Effector memory CD8-positive, alpha-beta T cell (primary cell): Measurements from ENCODE around the gene CYP24A1.

Experiments
- ATAC-seq: fragments of 150-1000 bp; cut with Tn5 transposase; replicated peaks from 2 replicates; pipeline ENCODE4 v1.10.0; 2021; ENCODE audit warnings: mild to moderate bottlenecking, moderate library complexity
- DNase-seq, 3 experiments: peaks; one replicate each; pipeline ENCODE4 v3.0.0; 2021
- H3K27ac Mint-ChIP-seq, 2 donors: one replicate each; pipeline ENCODE4 v1.8.0; 2022; ENCODE audit warnings: mild to moderate bottlenecking in 2 of 2, mixed read lengths in 2 of 2, moderate library complexity in 2 of 2
- H3K27me3 Mint-ChIP-seq, 2 donors: one replicate each; pipeline ENCODE4 v1.8.0; 2022; ENCODE audit warnings: mixed read lengths in 2 of 2
- H3K36me3 Mint-ChIP-seq: one replicate; pipeline ENCODE4 v1.8.0; 2022; ENCODE audit warnings: mild to moderate bottlenecking, moderate library complexity, mixed read lengths; ENCODE audit not compliant: insufficient read depth
- H3K4me1 Mint-ChIP-seq, 2 donors: one replicate each; pipeline ENCODE4 v1.8.0; 2022; ENCODE audit warnings: low read depth in 2 of 2, mixed read lengths in 2 of 2
- H3K4me3 Mint-ChIP-seq, 2 donors: one replicate each; pipeline ENCODE4 v1.8.0; 2022; ENCODE audit warnings: mild to moderate bottlenecking in 2 of 2, mixed read lengths in 2 of 2, moderate library complexity in 2 of 2
- H3K9me3 Mint-ChIP-seq, 2 donors: one replicate each; pipeline ENCODE4 v1.8.0; 2022; ENCODE audit warnings: mixed read lengths in 2 of 2

CYP24A1 gene

DNA sequence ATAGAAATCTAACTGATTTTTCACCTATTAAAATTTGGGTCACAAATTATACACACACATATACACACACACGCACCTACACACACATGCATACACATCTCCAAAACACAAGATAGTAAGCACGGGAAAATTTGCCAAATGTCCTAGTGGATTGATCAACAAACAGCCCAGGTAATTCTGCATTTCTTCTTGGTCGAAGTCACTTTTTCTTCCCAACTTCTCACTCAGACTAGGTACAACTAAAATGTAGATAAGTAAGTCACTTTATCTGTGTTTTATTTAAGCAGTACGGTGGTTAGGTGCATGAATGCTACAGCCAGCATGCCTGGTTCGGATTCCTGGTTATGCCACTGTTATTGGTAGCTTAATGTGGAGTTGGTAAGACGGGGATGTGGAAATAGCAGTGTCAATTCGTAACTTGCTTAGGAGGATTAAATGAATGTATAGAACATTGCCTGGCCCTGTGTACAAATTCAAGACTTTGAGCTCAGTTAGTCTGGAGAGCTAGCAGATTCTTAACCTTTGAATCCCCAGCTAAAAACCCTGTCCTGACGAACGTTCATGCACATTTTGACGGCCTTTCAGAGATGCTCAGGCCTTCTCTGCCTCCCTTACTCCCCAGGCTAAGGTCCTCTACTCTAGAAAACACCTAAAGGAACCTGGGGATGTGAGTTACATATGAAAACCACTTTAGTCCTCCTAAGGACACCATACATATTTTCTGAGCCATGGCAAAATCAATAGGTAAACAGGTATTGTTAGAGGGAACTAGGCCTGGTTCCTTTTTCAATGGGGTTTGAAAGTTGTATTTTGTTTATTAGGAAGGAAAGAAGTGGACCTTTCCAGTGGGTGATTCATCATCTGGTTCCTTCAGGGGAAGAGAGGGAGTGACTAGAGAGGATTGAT is 50.9 kb downstream of the CYP24A1 start:
- H3K27ac Mint-ChIP-seq = no peak overlapping the region
- ATAC-seq = no peak

DNA sequence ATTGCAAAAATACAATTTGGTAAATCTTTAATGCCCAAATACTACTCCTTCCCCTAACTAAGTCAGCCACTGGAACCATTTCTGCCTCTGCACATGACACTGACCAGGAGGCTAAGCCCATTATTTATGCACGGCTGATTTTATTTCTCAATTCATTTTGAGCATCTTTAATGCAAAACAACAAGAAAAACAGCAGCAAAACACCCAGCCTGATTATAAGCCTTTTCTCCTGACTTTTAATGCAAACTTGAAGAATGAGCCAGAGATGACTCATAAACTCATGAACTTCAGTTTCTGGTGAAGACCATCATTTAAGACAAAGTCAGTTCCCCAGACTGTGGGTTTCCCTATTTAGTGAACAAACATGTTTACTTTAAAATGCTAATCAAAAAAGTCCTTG is 51.6 kb downstream of the CYP24A1 start:
- Mint-ChIP-seq H3K9me3 (no peaks in the 10 kb centered on the region), H3K4me3 (no peak overlapping the region), H3K36me3 (no peaks in the 10 kb centered on the region), H3K4me1 (no peaks in the 10 kb centered on the region), H3K27me3 (peaks cover 0 to 6% of the 10 kb centered on the region in 2 donors), H3K27ac (no peak overlapping the region)
- DNase-seq = no peak
- ATAC-seq = no peak

More for the DNA sequence above, 50.9 kb downstream of the CYP24A1 start:
- Mint-ChIP-seq H3K36me3 (no peaks in the 10 kb centered on the region), H3K4me3 (no peak overlapping the region), H3K27me3 (peaks cover 0 to 6% of the 10 kb centered on the region in 2 donors), H3K4me1 (no peaks in the 10 kb centered on the region), H3K9me3 (no peaks in the 10 kb centered on the region)
- no peak for DNase-seq

DNA sequence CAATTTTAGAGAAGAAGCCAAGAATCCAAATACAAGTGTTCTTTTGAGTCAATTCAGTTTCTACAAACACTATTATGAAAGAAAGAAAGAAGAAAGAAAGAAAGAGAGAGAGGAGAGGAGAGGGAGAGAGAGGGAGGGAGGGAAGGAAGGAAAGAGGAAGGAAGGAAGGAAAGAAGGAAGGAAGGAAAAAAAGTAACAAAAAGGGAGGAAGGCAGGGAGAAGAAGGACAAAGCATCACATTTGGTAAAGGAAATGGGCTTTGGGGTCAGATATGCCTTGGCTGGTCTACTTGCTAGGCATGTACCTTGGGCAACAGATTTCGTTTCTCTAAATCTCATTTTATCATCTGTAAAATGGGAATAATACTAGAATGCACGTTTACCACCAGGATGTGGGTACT is 54.0 kb downstream of the CYP24A1 start:
- no peaks in the 10 kb centered on the region for H3K27me3 Mint-ChIP-seq
- H3K27ac Mint-ChIP-seq = no peak overlapping the region
- H3K9me3 Mint-ChIP-seq = no peaks in the 10 kb centered on the region
- no peak overlapping the region for H3K4me3 Mint-ChIP-seq
- DNase-seq (no peak), ATAC-seq (no peak)
- H3K36me3 Mint-ChIP-seq = no peaks in the 10 kb centered on the region
- H3K4me1 Mint-ChIP-seq = no peaks in the 10 kb centered on the region

DNA sequence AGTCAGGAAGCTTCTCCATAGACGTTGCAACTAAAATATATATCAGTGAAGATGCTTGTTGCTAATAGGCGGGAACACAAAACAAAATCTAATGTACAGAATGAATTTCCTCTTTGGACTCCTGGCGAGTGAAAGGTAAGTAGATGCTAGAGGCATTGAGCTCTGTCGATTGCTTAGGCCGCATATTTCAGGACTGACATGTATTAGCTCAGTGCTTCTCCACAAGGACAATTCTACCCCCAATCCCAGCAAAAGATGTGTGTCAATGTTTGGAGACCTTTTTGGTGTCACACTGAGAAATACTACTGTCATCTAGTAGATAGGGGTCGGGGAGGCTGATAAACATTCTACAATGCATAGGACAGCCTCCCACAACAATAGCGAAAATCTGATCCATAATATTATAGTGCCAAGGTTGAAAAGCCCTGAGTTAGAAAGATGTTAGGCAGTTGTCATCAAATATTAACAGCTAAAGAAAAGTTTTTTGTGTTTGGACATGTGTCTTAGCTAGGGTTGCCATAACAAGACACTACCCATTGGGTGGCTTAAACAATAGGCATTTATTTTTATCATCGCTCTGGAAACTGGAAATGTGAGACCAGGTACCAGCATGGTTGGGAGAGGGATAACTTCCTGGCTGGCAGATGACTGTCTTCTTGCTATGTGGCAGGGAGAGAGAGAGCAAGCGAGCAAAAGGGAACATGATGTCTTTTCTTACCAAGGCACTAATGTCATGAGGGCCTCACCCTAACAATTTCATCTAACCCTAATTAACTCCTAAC is 55.4 kb downstream of the CYP24A1 start:
- Mint-ChIP-seq H3K27me3 (peaks cover 10 to 11% of the 10 kb centered on the region in 2 donors), H3K9me3 (no peaks in the 10 kb centered on the region), H3K36me3 (no peaks in the 10 kb centered on the region), H3K27ac (no peak overlapping the region), H3K4me1 (no peaks in the 10 kb centered on the region), H3K4me3 (no peak overlapping the region)
- no peak for ATAC-seq
- DNase-seq = no peak

DNA sequence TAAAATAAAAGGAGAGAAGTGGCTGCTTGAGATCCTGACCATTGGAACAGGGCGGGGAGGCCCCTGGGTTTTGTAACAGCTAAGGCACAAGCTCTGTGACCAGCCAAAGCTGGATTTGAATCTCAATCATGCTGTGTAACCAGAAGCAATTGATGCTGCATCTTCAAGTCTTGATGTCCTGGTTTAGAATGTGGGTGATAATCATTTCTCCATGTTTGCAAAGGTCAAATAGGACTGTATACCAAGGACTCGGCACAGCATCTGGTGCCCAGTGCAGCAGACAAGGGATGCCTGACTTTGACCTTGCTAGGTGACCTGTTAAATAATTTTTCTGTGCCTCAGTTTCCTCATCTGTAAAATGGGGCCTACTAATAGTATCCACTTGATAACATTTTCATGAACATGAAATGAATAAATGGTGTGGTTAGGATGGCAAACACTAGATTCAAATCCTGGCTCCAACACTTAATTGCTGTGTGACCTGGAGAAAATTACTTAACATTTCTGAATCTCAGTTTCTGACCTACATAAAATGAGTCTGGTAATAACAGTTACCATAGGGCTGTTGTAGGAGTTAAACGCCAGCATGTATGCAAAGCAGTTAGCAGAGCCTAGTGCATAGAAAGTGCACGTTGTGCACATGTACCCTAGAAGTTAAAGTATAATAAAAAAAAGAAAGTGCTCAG is 57.1 kb downstream of the CYP24A1 start:
- Mint-ChIP-seq H3K36me3 (no peaks in the 10 kb centered on the region), H3K27ac (no peak overlapping the region), H3K4me3 (no peak overlapping the region), H3K27me3 (peaks cover 11 to 14% of the 10 kb centered on the region in 2 donors), H3K9me3 (no peaks in the 10 kb centered on the region), H3K4me1 (no peaks in the 10 kb centered on the region)
- DNase-seq (no peak), ATAC-seq (no peak)

DNA sequence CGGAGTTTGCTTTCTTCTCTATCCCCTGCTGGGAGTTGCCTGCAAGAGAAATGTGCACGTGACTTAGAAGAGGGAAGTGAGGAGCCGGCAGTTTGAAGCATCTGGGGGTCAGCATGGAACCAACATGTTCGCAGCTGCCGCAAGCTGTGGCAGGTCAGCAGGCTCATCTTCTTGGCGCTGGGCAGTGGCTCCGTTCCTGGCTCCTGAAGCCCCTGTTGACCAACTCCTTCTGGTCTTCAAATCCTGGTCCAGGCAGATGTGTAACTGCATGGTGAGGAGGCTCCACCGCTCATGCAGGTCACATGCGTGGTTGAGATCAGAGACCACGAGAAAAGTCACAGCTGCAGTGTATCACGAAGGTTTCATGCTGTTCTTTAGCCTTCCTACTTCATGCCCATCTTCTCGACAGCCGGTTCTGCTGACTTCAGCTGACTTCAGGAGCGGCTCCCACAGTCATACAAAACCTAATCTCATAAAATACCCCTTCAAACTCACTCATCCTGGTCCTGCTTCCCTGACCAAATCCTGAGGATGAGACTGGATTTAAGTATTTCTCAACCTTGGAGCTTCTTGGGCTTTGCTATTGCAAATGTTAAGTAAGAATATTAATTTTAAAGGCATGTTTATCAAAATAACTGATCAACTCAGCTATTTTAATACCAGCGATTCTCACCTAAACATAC is 58.5 kb downstream of the CYP24A1 start:
- H3K4me3 Mint-ChIP-seq = no peak overlapping the region
- ATAC-seq = no peak

DNA sequence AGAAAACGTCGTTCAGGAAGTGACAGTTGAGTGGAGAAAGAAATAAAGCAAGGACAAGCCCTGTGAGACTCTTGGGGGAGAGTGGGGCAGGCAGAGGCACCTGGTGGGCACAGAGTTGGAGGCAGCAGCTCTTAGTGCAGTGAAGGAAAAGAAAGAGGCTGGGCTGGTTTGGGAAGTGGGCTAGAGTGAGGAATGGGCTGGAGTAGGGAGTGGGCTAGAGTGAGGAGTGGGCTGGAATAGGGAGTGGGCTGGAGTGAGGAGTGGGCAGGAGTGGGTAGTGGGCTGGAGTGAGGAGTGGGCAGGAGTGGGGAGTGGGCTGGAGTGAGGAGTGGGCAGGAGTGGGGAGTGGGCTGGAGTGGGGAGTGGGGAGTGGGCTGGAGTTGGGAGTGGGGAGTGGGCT is 59.7 kb downstream of the CYP24A1 start:
- Mint-ChIP-seq H3K9me3 (no peaks in the 10 kb centered on the region), H3K4me3 (no peak overlapping the region), H3K36me3 (no peaks in the 10 kb centered on the region), H3K4me1 (no peaks in the 10 kb centered on the region), H3K27ac (no peak overlapping the region), H3K27me3 (peaks cover 11 to 14% of the 10 kb centered on the region in 2 donors)
- DNase-seq (no peak), ATAC-seq (no peak)

More for the DNA sequence above, 58.5 kb downstream of the CYP24A1 start:
- peaks cover 11 to 14% of the 10 kb centered on the region in 2 donors for H3K27me3 Mint-ChIP-seq
- H3K9me3 Mint-ChIP-seq = no peaks in the 10 kb centered on the region
- DNase-seq = no peak
- H3K27ac Mint-ChIP-seq = no peak overlapping the region
- H3K36me3 Mint-ChIP-seq = no peaks in the 10 kb centered on the region
- no peaks in the 10 kb centered on the region for H3K4me1 Mint-ChIP-seq

DNA sequence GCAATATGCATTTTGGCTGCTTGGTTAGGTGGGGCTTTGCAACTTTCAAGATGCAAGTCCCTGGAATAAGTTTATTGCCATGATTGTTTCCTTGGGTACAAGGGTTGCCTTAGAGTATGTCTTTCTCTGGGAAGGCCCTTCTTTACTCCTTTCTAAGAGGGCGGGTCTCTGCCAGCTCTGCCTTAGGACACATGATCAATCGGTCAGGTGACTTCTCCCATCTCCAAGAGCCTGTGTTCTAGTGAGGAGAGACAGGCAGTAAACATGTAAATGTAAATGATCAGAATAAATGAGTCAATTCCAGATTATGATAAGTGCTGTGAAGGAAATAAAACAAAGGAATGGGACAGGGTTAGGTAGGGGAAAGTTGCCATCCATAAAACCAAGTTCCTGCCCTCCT is 60.2 kb downstream of the CYP24A1 start:
- Mint-ChIP-seq H3K27ac (no peak overlapping the region), H3K4me3 (no peak overlapping the region), H3K4me1 (no peaks in the 10 kb centered on the region), H3K9me3 (no peaks in the 10 kb centered on the region), H3K36me3 (no peaks in the 10 kb centered on the region), H3K27me3 (peaks cover 11 to 14% of the 10 kb centered on the region in 2 donors)
- no peak for DNase-seq
- no peak for ATAC-seq

DNA sequence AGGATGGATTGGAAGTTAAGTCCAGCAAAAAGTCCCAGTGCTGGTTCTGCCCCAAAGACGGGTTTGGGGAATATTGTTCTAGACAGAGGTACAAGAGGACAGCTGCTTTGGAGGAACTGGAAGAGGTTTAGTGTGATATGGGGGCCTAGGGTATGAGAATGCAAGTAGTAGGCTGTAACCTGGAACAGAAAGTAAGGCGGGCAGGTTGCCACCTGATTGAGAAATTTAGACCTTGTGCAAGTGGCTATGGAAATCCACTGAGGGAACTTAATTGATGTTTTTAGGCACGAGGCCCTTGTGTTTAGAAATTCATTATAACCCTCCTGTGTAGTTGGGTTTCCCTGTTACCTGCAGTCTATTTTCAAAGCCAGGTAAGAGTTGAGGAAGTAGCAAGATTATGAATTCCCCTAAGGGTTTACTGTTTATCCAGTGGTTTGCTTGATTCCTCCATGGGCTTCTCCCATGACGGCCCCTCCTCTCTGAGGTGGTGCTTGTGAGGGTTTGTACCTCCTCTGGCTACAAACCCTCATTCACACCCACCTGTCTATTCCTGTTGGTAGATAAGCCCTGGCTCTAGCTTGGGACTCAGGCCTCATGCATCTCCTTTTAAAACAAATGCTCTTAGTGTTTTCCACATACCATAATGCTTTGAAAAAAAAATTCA is 61.4 kb downstream of the CYP24A1 start:
- H3K4me1 Mint-ChIP-seq = no peaks in the 10 kb centered on the region

DNA sequence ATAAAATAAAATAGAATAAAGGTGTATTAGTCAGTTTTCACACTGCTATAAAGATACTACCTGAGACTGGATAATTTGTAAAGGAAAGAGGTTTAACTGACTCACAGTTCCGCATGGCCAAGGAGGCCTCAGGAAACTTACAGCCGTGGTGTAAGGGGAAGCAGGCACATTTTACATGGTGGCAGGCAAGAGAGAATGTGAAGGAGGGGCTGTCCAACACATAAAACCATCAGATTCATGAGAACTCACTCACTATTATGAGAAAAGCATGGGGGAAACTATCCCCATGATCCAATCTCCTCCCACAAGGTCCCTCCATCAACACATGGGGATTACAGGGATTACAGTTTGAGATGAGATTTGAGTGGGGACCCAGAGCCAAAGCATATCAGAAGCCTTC is 62.3 kb downstream of the CYP24A1 start:
- no peaks in the 10 kb centered on the region for H3K4me1 Mint-ChIP-seq
- no peak overlapping the region for H3K4me3 Mint-ChIP-seq
- ATAC-seq = no peak
- no peak overlapping the region for H3K27ac Mint-ChIP-seq
- H3K9me3 Mint-ChIP-seq = no peaks in the 10 kb centered on the region
- DNase-seq = no peak
- H3K27me3 Mint-ChIP-seq = peaks cover 11 to 14% of the 10 kb centered on the region in 2 donors
- H3K36me3 Mint-ChIP-seq = no peaks in the 10 kb centered on the region

More for the DNA sequence above, 61.4 kb downstream of the CYP24A1 start:
- no peak overlapping the region for H3K4me3 Mint-ChIP-seq
- H3K9me3 Mint-ChIP-seq = no peaks in the 10 kb centered on the region
- no peak for DNase-seq
- peaks cover 11 to 14% of the 10 kb centered on the region in 2 donors for H3K27me3 Mint-ChIP-seq
- ATAC-seq = no peak
- no peak overlapping the region for H3K27ac Mint-ChIP-seq
- no peaks in the 10 kb centered on the region for H3K36me3 Mint-ChIP-seq

DNA sequence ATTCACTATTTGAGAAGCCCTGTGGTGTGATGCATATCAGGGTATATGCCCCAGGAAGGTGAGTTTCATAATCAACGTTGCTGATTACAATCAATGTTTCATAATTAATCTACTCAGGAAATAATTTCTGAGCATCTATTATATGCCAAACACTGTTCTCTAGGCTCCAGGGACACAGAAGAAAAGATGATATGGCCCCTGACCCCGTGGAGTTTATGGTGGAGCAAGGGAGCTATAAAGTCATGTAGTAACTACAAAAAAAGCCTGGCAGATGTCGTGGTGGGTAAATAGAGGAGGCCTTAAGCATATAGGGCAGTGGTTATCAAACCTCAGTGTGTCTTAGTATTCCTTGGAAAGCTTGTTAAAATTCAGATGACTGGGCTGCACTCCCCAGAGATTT is 63.3 kb downstream of the CYP24A1 start:
- no peak overlapping the region for H3K4me3 Mint-ChIP-seq
- ATAC-seq = no peak
- H3K27ac Mint-ChIP-seq = no peak overlapping the region
- no peaks in the 10 kb centered on the region for H3K36me3 Mint-ChIP-seq
- H3K27me3 Mint-ChIP-seq = peaks cover 11 to 17% of the 10 kb centered on the region in 2 donors
- H3K4me1 Mint-ChIP-seq = no peaks in the 10 kb centered on the region
- no peaks in the 10 kb centered on the region for H3K9me3 Mint-ChIP-seq
- no peak for DNase-seq

DNA sequence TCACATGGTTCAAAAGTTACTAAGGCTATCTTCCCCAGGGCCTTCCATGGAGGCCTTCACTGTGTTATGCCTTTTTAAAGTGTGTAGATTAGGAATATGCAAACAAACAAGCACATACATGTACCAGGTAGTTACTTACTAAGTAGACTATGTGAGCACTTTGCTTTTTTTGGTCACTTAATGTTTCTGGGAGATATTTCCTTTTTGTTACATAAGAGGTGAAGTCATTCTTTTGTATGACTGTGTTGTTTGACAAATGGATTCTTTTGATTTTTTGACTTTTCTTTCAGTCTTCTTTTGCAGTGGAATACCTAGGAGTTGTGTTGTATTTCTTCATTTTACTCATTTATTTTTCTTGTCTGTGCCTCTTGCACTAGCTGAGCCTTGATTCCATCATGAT is 63.7 kb downstream of the CYP24A1 start:
- ATAC-seq = no peak
- H3K27me3 Mint-ChIP-seq = peaks cover 11 to 22% of the 10 kb centered on the region in 2 donors

More for the DNA sequence above, 63.7 kb downstream of the CYP24A1 start:
- H3K9me3 Mint-ChIP-seq = no peaks in the 10 kb centered on the region
- no peaks in the 10 kb centered on the region for H3K36me3 Mint-ChIP-seq
- DNase-seq = no peak
- no peak overlapping the region for H3K4me3 Mint-ChIP-seq
- no peaks in the 10 kb centered on the region for H3K4me1 Mint-ChIP-seq
- H3K27ac Mint-ChIP-seq = no peak overlapping the region
